Smooth muscle cell (in vitro differentiated cells): ENCODE data around the gene DR1. TPM values are rescaled to one million over a fixed set of nuclear protein-coding genes. Genes with fewer than 3 reads are reported as not detected.

Source experiments
- DNase-seq: peaks from one replicate; lab custom pipeline; 2025; ENCODE audit not compliant: unreplicated experiment; lab: John Stamatoyannopoulos, UW
- H2AFZ ChIP-seq: fragments of 200-600 bp; sonication (generic); 2 replicates; pipeline ENCODE4 v1.6.0; 2016; ENCODE audit warnings: antibody characterized with exemption, low read depth, mild to moderate bottlenecking
- H3F3A ChIP-seq: fragments of 200-600 bp; sonication (generic); 2 replicates; pipeline ENCODE4 v1.6.0; 2017; ENCODE audit warnings: antibody characterized with exemption, low read depth
- H3K27ac ChIP-seq: fragments of 200-600 bp; sonication (generic); 2 replicates; pipeline ENCODE4 v1.5.1; 2016; ENCODE audit warnings: low read depth, mild to moderate bottlenecking
- H3K27me3 ChIP-seq: fragments of 200-600 bp; sonication (generic); 2 replicates; pipeline ENCODE4 v1.6.1; 2016; ENCODE audit warnings: low read depth, mild to moderate bottlenecking
- H3K36me3 ChIP-seq: fragments of 200-600 bp; sonication (generic); 2 replicates; pipeline ENCODE4 v1.5.1; 2016; ENCODE audit warnings: low read depth
- H3K4me1 ChIP-seq: fragments of 200-600 bp; sonication (generic); 2 replicates; pipeline ENCODE4 v1.5.1; 2016; ENCODE audit warnings: low read depth
- H3K4me2 ChIP-seq: fragments of 200-600 bp; sonication (generic); 2 replicates; pipeline ENCODE4 v1.6.0; 2016; ENCODE audit warnings: mild to moderate bottlenecking
- H3K4me3 ChIP-seq: fragments of 200-600 bp; sonication (generic); 2 replicates; pipeline ENCODE4 v1.5.1; 2016; ENCODE audit warnings: mild to moderate bottlenecking
- H3K79me2 ChIP-seq: fragments of 200-600 bp; sonication (generic); 2 replicates; pipeline ENCODE4 v1.6.0; 2016; ENCODE audit warnings: low read depth, mild to moderate bottlenecking
- H3K9ac ChIP-seq: fragments of 200-600 bp; sonication (generic); 2 replicates; pipeline ENCODE4 v1.6.0; 2016; ENCODE audit warnings: low read depth
- H3K9me3 ChIP-seq: fragments of 200-600 bp; sonication (generic); replicated peaks from 2 replicates; pipeline ENCODE4 v1.5.1; 2016; ENCODE audit warnings: low read depth
- H4K20me1 ChIP-seq: fragments of 200-600 bp; sonication (generic); 2 replicates; pipeline ENCODE4 v1.6.0; 2016; ENCODE audit warnings: low read depth
- WGBS: methylation state at CpG from one replicate; pipeline ENCODE4 v1.1.7; 2016; ENCODE audit warnings: low lambda C conversion rate; 5-methylcytosine and 5-hydroxymethylcytosine counted together
- polyA plus RNA-seq: library from polyadenylated mRNA; unstranded; fragments of >200 nt; fragmentation: Nextera tagmentation; extraction: Ambion mirVana; gene quantifications from 2 replicates; pipeline ENCODE4 v1.2.1, GENCODE V29; 2016
- small RNA-seq: library from RNA; depleted of rRNA; stranded (forward); fragments of <200 nt; gene quantifications from one replicate; pipeline ENCODE3, GENCODE V24; 2014
- total RNA-seq: library from RNA; depleted of rRNA; stranded (reverse); fragments of >200 nt; gene quantifications from 2 replicates; pipeline ENCODE4 v1.2.3, GENCODE V29; 2014
- TF ChIP-seq, protein P1 (sequence below): fragments of 200-600 bp; sonication (generic); IDR thresholded peaks from 2 replicates; pipeline ENCODE4 v1.5.1; 2017; ENCODE audit warnings: borderline replicate concordance, mild to moderate bottlenecking, antibody characterized with exemption; ENCODE audit not compliant: insufficient read depth, poor library complexity, severe bottlenecking

DR1 gene
- total and polyA plus RNA-seq, 2 experiments from 2014 or later: 33.8 to 63.4 TPM

DNA sequence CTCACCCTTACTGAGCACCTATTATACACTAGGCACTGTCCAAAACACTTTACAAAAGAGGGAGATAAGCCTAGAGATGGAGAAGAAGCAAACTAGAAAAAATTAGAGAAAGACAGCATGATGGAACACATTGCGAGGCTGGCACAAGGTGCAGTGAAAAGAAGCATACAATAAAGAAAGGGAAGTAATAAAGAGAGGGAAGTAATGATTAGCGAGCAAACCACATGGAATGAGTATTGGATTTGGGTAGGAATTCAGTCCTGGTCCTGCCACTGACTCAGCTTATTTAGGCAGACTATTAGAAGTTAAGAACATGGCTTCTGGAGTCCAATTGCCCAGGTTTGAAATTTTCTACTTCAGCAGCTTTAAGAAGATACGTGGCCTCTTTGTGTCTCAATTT is 69.6 kb downstream of the DR1 start:
- Histone ChIP-seq H2AFZ (no peak overlapping the region), H3K27me3 (no peaks in the 10 kb centered on the region), H3K9me3 (no peaks in the 10 kb centered on the region), H3K36me3 (no peaks in the 10 kb centered on the region), H3K9ac (no peak overlapping the region), H4K20me1 (no peaks in the 10 kb centered on the region), H3K27ac (no peak overlapping the region), H3K4me3 (no peak overlapping the region), H3K4me1 (no peaks in the 10 kb centered on the region), H3F3A (no peaks in the 10 kb centered on the region), H3K4me2 (no peak overlapping the region), H3K79me2 (no peaks in the 10 kb centered on the region)
- TF ChIP-seq, protein P1, sequence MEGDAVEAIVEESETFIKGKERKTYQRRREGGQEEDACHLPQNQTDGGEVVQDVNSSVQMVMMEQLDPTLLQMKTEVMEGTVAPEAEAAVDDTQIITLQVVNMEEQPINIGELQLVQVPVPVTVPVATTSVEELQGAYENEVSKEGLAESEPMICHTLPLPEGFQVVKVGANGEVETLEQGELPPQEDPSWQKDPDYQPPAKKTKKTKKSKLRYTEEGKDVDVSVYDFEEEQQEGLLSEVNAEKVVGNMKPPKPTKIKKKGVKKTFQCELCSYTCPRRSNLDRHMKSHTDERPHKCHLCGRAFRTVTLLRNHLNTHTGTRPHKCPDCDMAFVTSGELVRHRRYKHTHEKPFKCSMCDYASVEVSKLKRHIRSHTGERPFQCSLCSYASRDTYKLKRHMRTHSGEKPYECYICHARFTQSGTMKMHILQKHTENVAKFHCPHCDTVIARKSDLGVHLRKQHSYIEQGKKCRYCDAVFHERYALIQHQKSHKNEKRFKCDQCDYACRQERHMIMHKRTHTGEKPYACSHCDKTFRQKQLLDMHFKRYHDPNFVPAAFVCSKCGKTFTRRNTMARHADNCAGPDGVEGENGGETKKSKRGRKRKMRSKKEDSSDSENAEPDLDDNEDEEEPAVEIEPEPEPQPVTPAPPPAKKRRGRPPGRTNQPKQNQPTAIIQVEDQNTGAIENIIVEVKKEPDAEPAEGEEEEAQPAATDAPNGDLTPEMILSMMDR: no peak
- no peak for DNase-seq
- WGBS: 70% methylated on average over 3 of the region's 3 CpGs

DNA sequence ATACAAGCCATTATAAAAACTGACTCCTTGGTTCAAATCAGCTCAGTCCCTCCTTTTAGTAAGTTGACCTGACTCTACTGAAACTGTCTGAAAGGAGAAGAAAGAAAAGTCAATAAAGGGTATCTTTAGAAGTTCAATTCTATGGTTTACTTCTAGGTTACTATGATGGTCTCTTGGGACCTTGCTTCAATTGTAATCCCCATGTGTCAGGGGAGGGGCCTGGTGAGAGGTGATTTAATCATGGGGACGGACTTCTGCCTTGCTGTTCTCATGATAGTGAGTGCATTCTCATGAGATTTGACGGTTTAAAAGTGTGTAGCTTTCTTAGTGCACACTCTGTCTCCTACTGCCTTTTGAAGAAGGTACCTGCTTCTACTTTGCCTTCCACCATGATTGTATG is 70.5 kb downstream of the DR1 start:
- Histone ChIP-seq H3K4me1 (no peaks in the 10 kb centered on the region), H2AFZ (no peak overlapping the region), H3K79me2 (no peaks in the 10 kb centered on the region), H3F3A (no peaks in the 10 kb centered on the region), H4K20me1 (no peaks in the 10 kb centered on the region), H3K9me3 (no peaks in the 10 kb centered on the region), H3K4me2 (no peak overlapping the region), H3K4me3 (no peak overlapping the region), H3K27ac (no peak overlapping the region), H3K27me3 (no peaks in the 10 kb centered on the region), H3K9ac (no peak overlapping the region), H3K36me3 (no peaks in the 10 kb centered on the region)
- 98% methylated on average over 2 of the region's 2 CpGs for WGBS
- TF ChIP-seq, protein P1: no peak
- DNase-seq: no peak

Small RNA genes within 50 kb of the gene (small RNA-seq; reads per million reads assigned to genes)
- gene RF00019: not detected

Other genes with a start within 250 kb of the DR1 start
- gene TMED5, start 165.5 kb upstream of the DR1 start, total RNA-seq: 61.7 and 63.1 TPM in 2 replicates
- 26.8 and 28.8 TPM in 2 replicates for gene TMED5, start 165.5 kb upstream of the DR1 start, polyA plus RNA-seq
- gene CCDC18, start 165.2 kb upstream of the DR1 start, total RNA-seq: 2.0 and 4.2 TPM in 2 replicates
- 2.8 TPM in 2 replicates for gene CCDC18, start 165.2 kb upstream of the DR1 start, polyA plus RNA-seq
- 60.4 and 77.9 TPM in 2 replicates for gene FNBP1L, start 102.2 kb downstream of the DR1 start, total RNA-seq
- 18.7 and 32.8 TPM in 2 replicates for gene FNBP1L, start 102.2 kb downstream of the DR1 start, polyA plus RNA-seq